Activated naive CD4-positive, alpha-beta T cell treated with anti-CD3 and anti-CD28 coated beads, Interleukin-2, amount 10 ng/mL, durations not matched to agents 7 days and 5 days (primary cell): Measurements from ENCODE around the gene ZMYM3.

Experiments used
- CTCF ChIA-PET: fragments of 350-600 bp; sonication (Branson Sonifier 250); formaldehyde crosslinking; loops from one replicate; lab custom pipeline; 2021; ENCODE audit warnings: antibody characterized with exemption; lab: Charles Lee
- DNase-seq: peaks from one replicate; pipeline ENCODE4 v3.0.0-alpha.2; 2020
- H3K27ac Mint-ChIP-seq: one replicate; pipeline ENCODE4 v1.8.0; 2021; ENCODE audit warnings: mild to moderate bottlenecking, moderate library complexity, mixed read lengths
- H3K27me3 Mint-ChIP-seq: one replicate; pipeline ENCODE4 v1.8.0; 2021; ENCODE audit warnings: mild to moderate bottlenecking, mixed read lengths
- H3K36me3 Mint-ChIP-seq: one replicate; pipeline ENCODE4 v1.8.0; 2021; ENCODE audit warnings: mixed read lengths
- H3K4me1 Mint-ChIP-seq: one replicate; pipeline ENCODE4 v1.8.0; 2021; ENCODE audit warnings: mixed read lengths
- H3K4me3 Mint-ChIP-seq: one replicate; pipeline ENCODE4 v1.8.0; 2021; ENCODE audit warnings: mild to moderate bottlenecking, moderate library complexity, mixed read lengths
- H3K9me3 Mint-ChIP-seq: one replicate; pipeline ENCODE4 v1.8.0; 2021; ENCODE audit warnings: mixed read lengths

ZMYM3 gene

DNA sequence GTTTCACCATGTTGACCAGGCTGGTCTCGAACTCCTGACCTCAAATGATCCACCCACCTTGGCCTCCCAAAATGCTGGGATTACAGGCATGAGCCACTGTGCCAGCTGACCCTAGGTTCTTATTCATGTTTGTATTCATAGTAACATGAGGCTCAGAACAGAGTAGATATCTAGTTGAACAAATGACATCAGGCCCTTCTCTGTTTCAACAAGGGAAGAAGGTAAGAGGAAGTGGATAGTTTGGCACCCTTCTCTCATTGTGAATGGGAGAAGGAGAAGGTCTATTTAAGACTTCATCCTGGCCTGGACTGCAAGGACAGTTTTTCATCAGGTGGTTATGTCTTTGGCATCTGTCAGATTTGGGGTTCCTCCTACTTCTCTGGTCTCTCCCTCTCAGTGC, 17.1 kb downstream of the ZMYM3 start:
- no peak for DNase-seq
- Mint-ChIP-seq H3K27ac (no peak overlapping the region), H3K27me3 (no peaks in the 10 kb centered on the region), H3K4me1 (no peaks in the 10 kb centered on the region), H3K9me3 (no peaks in the 10 kb centered on the region), H3K36me3 (peaks cover 14% of the 10 kb centered on the region), H3K4me3 (no peak overlapping the region)
- CTCF ChIA-PET, result no interaction called here

DNA sequence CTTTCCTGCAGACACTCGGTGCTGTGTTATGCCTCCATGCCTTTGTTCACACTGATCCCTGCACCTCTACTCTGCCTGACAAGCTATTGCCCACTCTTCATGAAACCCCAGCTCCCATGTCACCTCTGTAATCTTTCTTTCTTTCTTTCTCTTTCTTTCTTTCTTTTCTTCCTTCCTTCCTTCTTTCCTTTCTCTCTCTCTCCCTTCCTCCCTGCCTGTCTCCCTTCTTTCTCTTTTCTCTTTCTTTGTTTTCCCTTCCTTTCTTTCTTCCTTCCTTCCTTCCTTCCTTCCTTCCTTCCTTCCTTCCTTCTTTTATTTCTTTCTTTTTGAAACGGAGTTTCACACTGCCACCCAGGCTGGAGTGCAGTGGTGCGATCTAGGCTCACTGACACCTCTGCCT, 18.5 kb downstream of the ZMYM3 start:
- Mint-ChIP-seq H3K27ac (no peak overlapping the region), H3K27me3 (peaks cover 3% of the 10 kb centered on the region), H3K9me3 (no peaks in the 10 kb centered on the region), H3K4me3 (no peak overlapping the region), H3K36me3 (peaks cover 10% of the 10 kb centered on the region), H3K4me1 (no peaks in the 10 kb centered on the region)
- DNase-seq, result no peak
- CTCF ChIA-PET, result no interaction called here

DNA sequence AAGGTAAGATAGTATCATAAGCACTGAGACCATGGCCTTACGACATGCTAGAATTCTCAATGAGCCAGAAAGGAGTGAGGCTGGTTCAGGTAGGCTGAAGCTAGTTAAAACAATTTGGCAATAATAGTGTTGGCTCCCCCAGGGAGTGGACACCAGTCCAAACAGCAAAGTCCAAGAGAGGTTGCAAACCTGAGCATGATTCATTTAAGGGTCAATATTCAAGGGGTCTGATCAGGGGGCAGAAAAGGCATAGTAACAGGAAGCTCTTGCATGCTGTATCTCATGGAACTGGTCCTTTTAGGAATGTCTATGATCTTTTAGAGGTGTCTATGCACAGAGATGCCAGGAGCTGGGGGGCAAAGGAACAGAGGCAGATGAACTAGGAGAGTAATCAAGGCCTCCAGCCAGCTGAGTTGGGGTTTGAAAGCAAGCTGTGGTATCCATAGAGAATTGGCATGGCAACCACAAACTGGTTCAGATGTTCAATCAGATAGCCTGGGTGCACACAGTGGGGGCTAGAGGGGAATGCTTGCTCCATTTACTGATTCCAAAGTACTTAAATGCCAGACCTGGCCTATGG, 25.8 kb downstream of the ZMYM3 start:
- no peak for DNase-seq
- Mint-ChIP-seq H3K27me3 (peaks cover 17% of the 10 kb centered on the region), H3K4me1 (no peaks in the 10 kb centered on the region), H3K4me3 (no peak overlapping the region), H3K36me3 (no peaks in the 10 kb centered on the region), H3K9me3 (no peaks in the 10 kb centered on the region), H3K27ac (no peak overlapping the region)
- CTCF ChIA-PET, result no interaction called here

DNA sequence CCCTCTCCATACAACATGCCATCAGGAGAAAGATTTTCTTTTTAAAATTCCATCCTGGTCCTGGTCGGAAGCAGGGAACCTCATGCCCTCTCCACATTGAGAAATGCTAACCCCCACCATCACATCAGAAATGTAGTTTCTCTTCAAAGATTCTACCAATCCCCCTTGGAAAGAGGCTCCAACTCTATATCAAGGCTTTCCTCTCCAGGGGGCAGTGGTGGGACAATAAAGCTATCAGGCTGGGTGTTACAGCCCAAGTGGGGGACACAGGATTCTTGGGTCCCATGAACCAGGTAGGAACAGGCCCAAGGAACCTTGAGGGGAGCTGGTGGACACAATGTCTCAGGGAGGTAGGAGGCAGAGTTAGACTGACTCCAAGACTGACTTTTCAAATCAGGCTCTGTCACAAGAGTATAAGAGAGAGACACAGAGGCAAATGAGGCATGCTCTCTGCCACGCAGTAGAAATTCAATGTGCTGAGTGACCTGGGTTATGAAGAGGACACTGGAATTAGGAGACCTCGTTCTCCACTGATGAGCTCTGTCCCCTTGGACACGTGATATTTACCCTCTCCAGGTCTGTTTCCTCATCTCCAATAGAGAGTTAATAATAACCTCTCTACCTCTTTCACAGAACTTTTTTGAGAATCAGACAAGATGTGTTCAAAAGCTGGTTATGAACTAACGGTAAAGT, 26.4 kb downstream of the ZMYM3 start:
- H3K27me3 Mint-ChIP-seq, result peaks cover 17% of the 10 kb centered on the region
- CTCF ChIA-PET, result no interaction called here
- no peaks in the 10 kb centered on the region for H3K9me3 Mint-ChIP-seq
- no peaks in the 10 kb centered on the region for H3K36me3 Mint-ChIP-seq
- no peaks in the 10 kb centered on the region for H3K4me1 Mint-ChIP-seq
- H3K4me3 Mint-ChIP-seq, result no peak overlapping the region
- DNase-seq, result no peak
- no peak overlapping the region for H3K27ac Mint-ChIP-seq

DNA sequence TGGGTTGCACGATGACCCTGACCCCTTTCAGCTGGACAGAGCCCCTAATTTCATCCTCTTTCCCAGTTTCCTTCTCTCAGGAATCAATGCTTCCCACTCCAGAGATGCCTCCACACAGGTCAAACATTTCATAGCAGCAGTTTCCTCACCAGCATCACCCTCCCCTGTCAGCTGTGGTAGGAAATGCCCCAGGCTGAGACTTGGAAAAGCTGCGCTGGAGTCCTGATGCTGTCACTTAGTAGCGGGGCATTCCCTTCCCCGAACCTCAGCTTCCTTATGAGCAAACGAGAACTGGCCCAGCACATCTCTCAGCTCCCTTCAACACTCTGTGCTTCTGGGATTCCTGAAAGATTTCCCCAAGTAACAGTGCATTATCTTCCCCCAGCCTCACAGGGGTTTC, 28.3 kb downstream of the ZMYM3 start:
- Mint-ChIP-seq H3K9me3 (no peaks in the 10 kb centered on the region), H3K36me3 (no peaks in the 10 kb centered on the region), H3K4me1 (no peaks in the 10 kb centered on the region), H3K27me3 (peaks cover 16% of the 10 kb centered on the region), H3K4me3 (no peak overlapping the region), H3K27ac (no peak overlapping the region)
- DNase-seq, result no peak
- CTCF ChIA-PET, result interaction anchor here (1.0 kb wide), 1 partner anchor 10 kb away, joined by 3 read pairs; no protein-coding TSS in a partner anchor

DNA sequence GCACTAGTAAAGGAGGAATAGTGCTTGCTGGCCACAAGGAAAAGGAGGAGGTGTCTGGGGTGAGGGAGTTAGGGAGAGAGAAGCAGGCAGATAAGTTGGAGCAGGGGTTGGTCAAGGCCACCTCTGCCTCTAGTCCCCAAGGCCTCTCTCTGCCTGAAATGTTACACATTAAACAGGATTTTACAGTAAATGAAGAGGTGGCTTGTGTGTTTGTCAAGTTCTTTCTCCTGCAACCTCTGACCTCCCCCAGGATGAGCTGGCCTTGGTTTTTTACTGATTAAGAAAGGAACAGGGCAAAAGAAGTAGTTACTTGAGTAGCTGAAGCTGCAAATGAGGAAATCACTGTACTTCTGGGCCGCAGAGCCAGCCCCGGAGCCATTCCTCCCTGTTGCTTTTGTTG, 28.9 kb downstream of the ZMYM3 start:
- H3K4me3 Mint-ChIP-seq, result no peak overlapping the region
- H3K27me3 Mint-ChIP-seq, result peaks cover 13% of the 10 kb centered on the region
- DNase-seq, result no peak
- H3K27ac Mint-ChIP-seq, result no peak overlapping the region
- H3K36me3 Mint-ChIP-seq, result no peaks in the 10 kb centered on the region
- no peaks in the 10 kb centered on the region for H3K4me1 Mint-ChIP-seq
- H3K9me3 Mint-ChIP-seq, result no peaks in the 10 kb centered on the region
- CTCF ChIA-PET, result interaction anchor here (0.6 to 1.0 kb wide), 2 partner anchors 9 to 243 kb away, joined by 3 read pairs; no protein-coding TSS in a partner anchor

DNA sequence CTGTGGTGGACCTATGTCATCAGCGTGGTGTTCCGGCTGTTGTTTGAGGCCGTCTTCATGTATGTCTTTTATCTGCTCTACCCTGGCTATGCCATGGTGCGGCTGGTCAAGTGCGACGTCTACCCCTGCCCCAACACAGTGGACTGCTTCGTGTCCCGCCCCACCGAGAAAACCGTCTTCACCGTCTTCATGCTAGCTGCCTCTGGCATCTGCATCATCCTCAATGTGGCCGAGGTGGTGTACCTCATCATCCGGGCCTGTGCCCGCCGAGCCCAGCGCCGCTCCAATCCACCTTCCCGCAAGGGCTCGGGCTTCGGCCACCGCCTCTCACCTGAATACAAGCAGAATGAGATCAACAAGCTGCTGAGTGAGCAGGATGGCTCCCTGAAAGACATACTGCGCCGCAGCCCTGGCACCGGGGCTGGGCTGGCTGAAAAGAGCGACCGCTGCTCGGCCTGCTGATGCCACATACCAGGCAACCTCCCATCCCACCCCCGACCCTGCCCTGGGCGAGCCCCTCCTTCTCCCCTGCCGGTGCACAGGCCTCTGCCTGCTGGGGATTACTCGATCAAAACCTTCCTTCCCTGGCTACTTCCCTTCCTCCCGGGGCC, 29.7 kb downstream of the ZMYM3 start:
- Mint-ChIP-seq H3K27ac (no peak overlapping the region), H3K27me3 (peaks cover 13% of the 10 kb centered on the region), H3K4me1 (no peaks in the 10 kb centered on the region), H3K9me3 (no peaks in the 10 kb centered on the region), H3K36me3 (no peaks in the 10 kb centered on the region), H3K4me3 (no peak overlapping the region)
- DNase-seq, result no peak
- CTCF ChIA-PET, result no interaction called here

DNA sequence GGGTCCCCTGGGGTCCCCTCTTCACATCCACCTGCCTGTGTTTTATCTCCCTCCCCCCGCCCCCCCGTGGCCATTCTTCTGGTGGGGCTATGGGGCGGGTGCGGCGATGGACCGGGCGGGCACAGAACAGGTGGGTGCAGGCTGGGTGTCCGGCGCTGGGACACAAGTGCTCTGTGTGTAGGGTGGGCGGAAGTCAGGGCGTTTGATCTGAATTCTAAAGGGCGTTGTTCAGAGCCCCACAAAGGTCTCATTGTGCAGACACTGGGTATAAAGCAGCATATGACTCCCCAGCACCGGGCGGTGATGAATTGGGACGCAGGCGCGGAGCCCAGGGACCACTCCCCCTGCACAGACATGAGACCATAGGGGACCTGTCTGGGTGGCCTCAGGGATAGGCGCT, 31.0 kb downstream of the ZMYM3 start, which contains the start of gene GJB1:
GJB1 (plus strand) TSS at position 296 of the 400 bp plus-strand sequence. CDS start 484 bp downstream, outside the sequence.
- CTCF ChIA-PET, result interaction anchor here (0.6 kb wide), 1 partner anchor 60 kb away, joined by 3 read pairs; the partner anchor contains the start of gene NONO
- H3K9me3 Mint-ChIP-seq, result no peaks in the 10 kb centered on the region
- H3K4me1 Mint-ChIP-seq, result no peaks in the 10 kb centered on the region
- DNase-seq, result no peak
- no peak within 1 kb of the TSS for H3K4me3 Mint-ChIP-seq
- H3K27me3 Mint-ChIP-seq, result peaks cover 13% of the 10 kb centered on the region
- no peaks in the 10 kb centered on the region for H3K36me3 Mint-ChIP-seq
- H3K27ac Mint-ChIP-seq, result no peak within 1 kb of the TSS

DNA sequence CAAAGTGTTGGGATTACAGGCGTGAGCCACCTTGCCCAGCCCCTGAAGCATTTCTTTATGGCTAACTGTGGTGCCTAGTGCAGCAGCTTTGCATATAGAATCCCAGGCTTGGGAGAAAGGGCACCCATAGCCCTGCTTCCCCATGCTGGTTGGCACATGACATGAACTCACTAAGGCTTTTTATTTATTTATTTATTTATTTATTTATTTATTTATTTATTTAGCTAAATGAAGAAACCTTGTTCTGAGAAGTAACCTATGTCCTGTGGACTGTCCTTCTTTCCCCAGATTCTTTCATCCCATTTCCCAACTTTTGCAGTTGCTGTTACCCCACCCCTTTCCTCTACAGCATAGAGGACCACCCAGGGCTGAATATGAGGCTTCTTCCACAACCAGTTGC, 32.8 kb downstream of the ZMYM3 start:
- no peak for DNase-seq
- H3K27me3 Mint-ChIP-seq, result peaks cover 9% of the 10 kb centered on the region
- H3K36me3 Mint-ChIP-seq, result no peaks in the 10 kb centered on the region
- CTCF ChIA-PET, result no interaction called here
- no peak overlapping the region for H3K4me3 Mint-ChIP-seq
- no peak overlapping the region for H3K27ac Mint-ChIP-seq
- no peaks in the 10 kb centered on the region for H3K9me3 Mint-ChIP-seq
- peaks cover 4% of the 10 kb centered on the region for H3K4me1 Mint-ChIP-seq

DNA sequence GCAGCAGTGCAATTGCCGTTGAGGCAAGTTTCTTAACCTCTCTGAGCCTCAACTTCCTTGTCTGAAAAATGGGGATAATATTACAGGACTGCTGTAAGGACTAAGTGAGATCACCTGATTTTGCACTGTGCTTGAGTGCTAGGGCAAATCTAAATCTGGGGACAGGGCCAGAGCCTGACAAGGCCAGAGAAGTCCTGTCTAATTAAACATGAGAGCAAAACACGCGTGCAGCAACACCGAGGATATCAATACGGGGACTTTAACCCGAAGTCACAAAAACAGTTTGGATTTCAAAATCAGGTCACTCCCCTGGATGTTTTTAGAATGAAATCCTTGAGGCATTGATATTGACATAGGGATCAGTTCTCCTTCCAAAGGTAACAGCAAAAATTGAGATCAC, 36.6 kb downstream of the ZMYM3 start:
- no peak for DNase-seq
- CTCF ChIA-PET, result no interaction called here
- Mint-ChIP-seq H3K36me3 (no peaks in the 10 kb centered on the region), H3K27me3 (peaks cover 10% of the 10 kb centered on the region), H3K4me1 (peaks cover 4% of the 10 kb centered on the region), H3K27ac (no peak overlapping the region), H3K9me3 (no peaks in the 10 kb centered on the region), H3K4me3 (no peak overlapping the region)

DNA sequence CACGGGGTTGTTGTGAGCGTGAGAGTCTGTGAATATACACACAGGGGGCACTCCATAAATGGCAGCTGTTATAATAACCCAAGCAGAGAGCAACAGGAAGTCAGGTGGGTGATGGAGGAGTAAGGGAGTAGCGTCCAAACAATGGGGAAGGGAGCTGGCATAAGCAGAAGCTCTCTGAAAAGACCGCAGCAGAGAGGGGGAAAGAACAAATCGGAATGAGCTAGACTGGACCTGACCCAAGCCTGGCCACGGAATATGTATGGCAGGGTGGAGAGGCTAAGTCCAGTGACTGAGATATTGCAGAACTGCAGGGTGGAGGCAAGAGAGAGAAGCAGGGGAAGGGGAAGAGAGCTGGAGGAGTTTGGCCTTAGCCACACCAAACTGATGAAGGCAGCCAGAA, 37.5 kb downstream of the ZMYM3 start:
- H3K27ac Mint-ChIP-seq, result no peak overlapping the region
- peaks cover 11% of the 10 kb centered on the region for H3K27me3 Mint-ChIP-seq
- peaks cover 4% of the 10 kb centered on the region for H3K4me1 Mint-ChIP-seq
- H3K9me3 Mint-ChIP-seq, result no peaks in the 10 kb centered on the region
- no peak for DNase-seq
- H3K4me3 Mint-ChIP-seq, result no peak overlapping the region
- H3K36me3 Mint-ChIP-seq, result no peaks in the 10 kb centered on the region
- CTCF ChIA-PET, result interaction anchor here (1.5 kb wide), 1 partner anchor 9 kb away, joined by 3 read pairs; no protein-coding TSS in a partner anchor

DNA sequence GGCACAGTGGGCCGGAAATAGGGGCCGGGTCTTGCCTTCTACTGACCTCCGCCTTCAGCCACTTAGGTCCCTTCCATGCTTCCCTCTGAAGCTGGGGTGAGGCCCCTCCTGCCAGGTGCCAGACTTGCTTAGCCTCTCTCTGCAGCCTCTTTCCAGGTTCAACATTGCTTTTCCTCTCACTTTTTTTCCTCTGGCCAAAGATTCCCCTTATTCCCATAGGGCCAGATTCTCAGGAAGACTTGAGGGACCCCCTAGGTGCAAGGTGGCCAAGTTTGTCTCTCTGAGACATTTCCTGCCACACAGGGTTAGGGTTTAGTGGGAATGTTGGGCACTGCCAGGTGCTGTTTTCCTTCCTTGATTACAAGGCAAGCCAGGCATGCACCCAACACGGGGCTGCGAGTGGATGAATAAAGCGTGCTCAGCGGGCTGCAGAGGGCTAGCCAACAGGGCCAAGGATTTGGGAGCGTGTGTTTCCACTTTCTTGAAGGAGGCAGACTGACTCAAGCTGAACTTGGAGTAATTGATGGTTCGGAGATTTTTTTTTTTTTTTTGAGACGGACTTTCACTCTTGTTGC, 38.5 kb downstream of the ZMYM3 start:
- CTCF ChIA-PET, result interaction anchor here (1.5 kb wide), 1 partner anchor 10 kb away, joined by 3 read pairs; no protein-coding TSS in a partner anchor
- no peaks in the 10 kb centered on the region for H3K9me3 Mint-ChIP-seq
- H3K27ac Mint-ChIP-seq, result no peak overlapping the region
- H3K27me3 Mint-ChIP-seq, result peaks cover 11% of the 10 kb centered on the region
- H3K36me3 Mint-ChIP-seq, result no peaks in the 10 kb centered on the region
- H3K4me3 Mint-ChIP-seq, result no peak overlapping the region
- H3K4me1 Mint-ChIP-seq, result peaks cover 4% of the 10 kb centered on the region
- DNase-seq, result no peak

DNA sequence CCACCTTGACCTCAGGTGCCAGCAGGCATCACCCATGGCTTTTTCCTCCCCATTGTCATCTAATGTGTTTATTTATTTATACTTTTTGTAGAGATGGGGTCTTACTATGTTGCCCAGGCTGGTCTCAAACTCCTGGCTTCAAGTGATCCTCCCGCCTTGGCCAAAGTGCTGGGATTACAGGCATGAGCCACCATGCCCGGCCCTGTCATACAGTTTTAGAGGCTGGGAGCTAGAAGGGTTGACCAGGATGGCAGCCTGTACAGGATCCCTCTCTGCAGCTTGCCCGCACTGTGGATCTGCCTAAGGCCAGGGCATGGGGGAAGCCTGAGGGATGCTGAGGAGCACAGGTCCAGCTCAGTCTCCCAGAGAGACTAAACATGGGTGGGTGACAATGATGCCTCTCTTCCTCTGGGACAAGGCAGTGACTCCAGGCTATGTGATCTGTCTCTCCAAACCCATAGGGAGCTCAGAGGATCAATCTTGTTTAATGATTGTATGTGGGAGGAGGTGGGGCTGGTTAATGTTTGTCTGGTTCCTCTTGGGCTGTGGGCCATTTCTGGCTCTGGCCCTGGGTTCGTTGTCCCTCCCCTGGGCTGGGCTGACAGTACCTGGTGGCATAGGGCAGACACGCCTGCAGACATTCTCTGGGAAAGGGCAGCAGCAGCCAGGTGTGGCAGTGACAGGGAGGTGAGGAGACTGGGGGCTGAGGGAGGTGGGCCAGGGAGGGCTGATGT, 39.2 kb downstream of the ZMYM3 start:
- CTCF ChIA-PET, result no interaction called here
- Mint-ChIP-seq H3K27ac (no peak overlapping the region), H3K36me3 (no peaks in the 10 kb centered on the region), H3K27me3 (peaks cover 11% of the 10 kb centered on the region), H3K9me3 (no peaks in the 10 kb centered on the region), H3K4me1 (peaks cover 4% of the 10 kb centered on the region), H3K4me3 (no peak overlapping the region)
- no peak for DNase-seq

DNA sequence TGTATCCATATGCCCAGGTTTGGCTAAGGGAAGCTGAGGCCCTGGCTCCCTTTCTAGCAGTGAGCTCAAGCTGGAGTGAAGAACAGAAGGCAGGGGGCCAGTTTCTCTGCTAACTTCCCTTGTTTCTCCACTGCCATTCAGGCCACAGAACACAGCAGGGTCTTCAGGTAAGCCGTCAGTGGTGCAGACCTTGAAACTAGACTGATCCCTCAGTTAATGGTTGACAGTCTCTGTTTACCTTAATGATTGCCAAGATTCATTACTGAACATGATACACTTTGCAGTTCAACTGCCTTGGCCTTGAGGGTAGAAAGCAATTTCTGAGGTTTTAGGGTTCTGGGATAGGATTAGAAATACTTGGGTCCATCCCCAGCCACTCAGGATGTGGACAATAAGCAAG, 39.8 kb downstream of the ZMYM3 start:
- H3K4me1 Mint-ChIP-seq, result peaks cover 4% of the 10 kb centered on the region
- H3K27ac Mint-ChIP-seq, result no peak overlapping the region
- no peaks in the 10 kb centered on the region for H3K36me3 Mint-ChIP-seq
- H3K9me3 Mint-ChIP-seq, result no peaks in the 10 kb centered on the region
- peaks cover 14% of the 10 kb centered on the region for H3K27me3 Mint-ChIP-seq
- H3K4me3 Mint-ChIP-seq, result no peak overlapping the region
- CTCF ChIA-PET, result no interaction called here
- no peak for DNase-seq
